Stimulated activated naive CD8-positive, alpha-beta T cell treated with anti-CD3 and anti-CD28 coated beads, Interleukin-15, Interleukin-2, amounts not matched to agents 100 ng/mL and 50 ng/mL, for 24 hours (primary cell): ENCODE results near the gene UNKL.
A peak's percentile ranks its signal among the peaks of the same experiment; 100 is the strongest.

Source experiments
- H3K27ac Mint-ChIP-seq: one replicate; pipeline ENCODE4 v1.8.0; 2021; ENCODE audit warnings: mild to moderate bottlenecking, mixed read lengths
- H3K27me3 Mint-ChIP-seq: one replicate; pipeline ENCODE4 v1.8.0; 2021; ENCODE audit warnings: mixed read lengths
- H3K36me3 Mint-ChIP-seq: one replicate; pipeline ENCODE4 v1.8.0; 2021; ENCODE audit warnings: low read depth, mixed read lengths
- H3K4me1 Mint-ChIP-seq: one replicate; pipeline ENCODE4 v1.8.0; 2021; ENCODE audit warnings: low read depth, mixed read lengths
- H3K4me3 Mint-ChIP-seq: one replicate; pipeline ENCODE4 v1.8.0; 2021; ENCODE audit warnings: mild to moderate bottlenecking, mixed read lengths
- H3K9me3 Mint-ChIP-seq: one replicate; pipeline ENCODE4 v1.8.0; 2021; ENCODE audit warnings: mixed read lengths

Gene UNKL

DNA sequence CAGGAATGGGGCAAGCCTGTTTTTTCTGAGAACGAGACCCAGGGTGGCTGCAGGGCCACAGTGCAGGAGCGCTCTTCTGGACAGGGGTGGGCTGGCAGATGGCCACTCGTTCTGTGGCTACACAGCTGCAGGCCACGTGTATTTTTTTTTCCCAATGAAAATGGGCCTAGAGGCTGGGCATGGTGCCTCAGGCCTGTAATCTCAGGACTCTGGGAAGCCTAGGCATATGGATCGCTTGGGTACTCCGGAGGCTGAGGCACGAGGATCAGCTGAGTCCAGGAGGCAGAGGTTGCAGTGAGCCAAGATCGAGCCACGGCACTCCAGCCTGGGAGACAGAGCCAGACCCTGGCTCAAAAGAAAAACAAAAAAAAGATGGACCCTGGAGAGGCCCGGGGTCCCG lies 6.8 kb downstream of the UNKL start:
- H3K27me3 Mint-ChIP-seq = no peaks in the 10 kb centered on the region
- peaks cover 8% of the 10 kb centered on the region for H3K36me3 Mint-ChIP-seq

DNA sequence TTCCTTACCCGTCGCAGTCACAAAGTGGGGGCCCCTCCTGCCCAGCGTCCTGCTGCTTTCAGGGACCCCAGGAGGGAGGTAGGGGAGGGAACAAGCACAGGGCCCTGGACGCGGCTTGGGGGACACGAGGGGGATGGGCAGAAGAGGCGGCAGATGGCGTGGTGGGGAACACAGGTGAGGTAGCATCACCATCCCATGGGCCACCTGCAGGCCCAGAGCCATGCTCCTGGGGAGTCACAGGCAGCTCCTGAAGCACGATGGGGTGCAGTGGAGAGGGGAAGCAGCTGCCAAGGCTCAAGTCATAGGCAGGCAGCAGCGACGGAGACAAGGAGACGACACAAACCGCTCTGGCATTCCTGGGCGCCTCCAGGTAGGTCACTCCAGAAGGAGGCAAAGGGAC lies 10.8 kb downstream of the UNKL start:
- no peak overlapping the region for H3K4me3 Mint-ChIP-seq
- peaks cover 5% of the 10 kb centered on the region for H3K4me1 Mint-ChIP-seq
- no peak overlapping the region for H3K27ac Mint-ChIP-seq
- H3K9me3 Mint-ChIP-seq = no peaks in the 10 kb centered on the region
- H3K27me3 Mint-ChIP-seq = no peaks in the 10 kb centered on the region
- H3K36me3 Mint-ChIP-seq = peaks cover 11% of the 10 kb centered on the region

More for the DNA sequence above, 6.8 kb downstream of the UNKL start:
- no peaks in the 10 kb centered on the region for H3K9me3 Mint-ChIP-seq
- peak overlapping the region; percentile 60 for H3K4me3 Mint-ChIP-seq
- peak overlapping the region; percentile 67 for H3K27ac Mint-ChIP-seq
- H3K4me1 Mint-ChIP-seq = peaks cover 13% of the 10 kb centered on the region

DNA sequence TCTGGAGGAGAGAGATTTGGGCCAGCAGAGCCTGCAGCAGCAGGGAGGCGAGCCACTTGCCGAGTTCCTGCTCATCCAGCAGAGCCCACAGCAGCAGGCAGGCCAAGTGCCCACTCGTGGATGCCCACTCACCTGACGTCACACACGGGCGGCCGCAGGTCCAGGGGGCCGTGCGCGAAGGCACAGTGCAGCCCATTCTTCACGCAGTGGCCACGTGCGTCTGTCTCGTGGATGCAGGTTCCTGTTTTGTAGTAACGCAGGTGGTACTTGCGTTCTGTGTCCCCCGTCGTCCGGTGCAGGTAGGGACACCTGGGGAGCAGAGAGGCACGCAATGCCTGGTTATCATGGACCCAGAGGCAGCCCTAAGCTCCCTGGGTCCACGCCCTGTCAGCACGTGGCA lies 11.5 kb downstream of the UNKL start:
- H3K27ac Mint-ChIP-seq = no peak overlapping the region
- H3K27me3 Mint-ChIP-seq = no peaks in the 10 kb centered on the region
- no peaks in the 10 kb centered on the region for H3K9me3 Mint-ChIP-seq
- H3K4me1 Mint-ChIP-seq = peaks cover 5% of the 10 kb centered on the region
- H3K4me3 Mint-ChIP-seq = no peak overlapping the region
- H3K36me3 Mint-ChIP-seq = peaks cover 11% of the 10 kb centered on the region

DNA sequence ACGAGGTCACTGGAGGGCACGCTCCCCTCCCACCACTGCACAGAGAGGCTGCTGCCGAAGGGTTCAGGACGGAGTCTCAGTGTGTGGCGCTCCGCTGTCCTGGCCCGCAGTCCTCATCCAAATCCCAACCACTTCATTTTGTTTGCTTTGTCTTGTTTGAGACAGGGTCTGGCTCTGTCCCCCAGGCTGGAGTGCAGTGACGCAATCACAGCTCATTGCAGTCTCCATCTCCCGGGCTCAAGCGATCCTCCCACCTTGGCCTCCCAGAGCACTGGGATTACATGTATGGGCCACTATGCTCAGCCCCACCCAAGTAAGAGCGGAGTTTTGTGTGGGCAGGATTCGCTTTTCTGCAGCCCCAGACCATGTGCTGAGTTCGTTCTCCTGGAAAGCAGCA lies 12.7 kb downstream of the UNKL start:
- no peaks in the 10 kb centered on the region for H3K9me3 Mint-ChIP-seq
- no peak overlapping the region for H3K27ac Mint-ChIP-seq
- H3K4me3 Mint-ChIP-seq = no peak overlapping the region
- peaks cover 11% of the 10 kb centered on the region for H3K36me3 Mint-ChIP-seq
- H3K27me3 Mint-ChIP-seq = no peaks in the 10 kb centered on the region
- H3K4me1 Mint-ChIP-seq = peaks cover under 1% of the 10 kb centered on the region

DNA sequence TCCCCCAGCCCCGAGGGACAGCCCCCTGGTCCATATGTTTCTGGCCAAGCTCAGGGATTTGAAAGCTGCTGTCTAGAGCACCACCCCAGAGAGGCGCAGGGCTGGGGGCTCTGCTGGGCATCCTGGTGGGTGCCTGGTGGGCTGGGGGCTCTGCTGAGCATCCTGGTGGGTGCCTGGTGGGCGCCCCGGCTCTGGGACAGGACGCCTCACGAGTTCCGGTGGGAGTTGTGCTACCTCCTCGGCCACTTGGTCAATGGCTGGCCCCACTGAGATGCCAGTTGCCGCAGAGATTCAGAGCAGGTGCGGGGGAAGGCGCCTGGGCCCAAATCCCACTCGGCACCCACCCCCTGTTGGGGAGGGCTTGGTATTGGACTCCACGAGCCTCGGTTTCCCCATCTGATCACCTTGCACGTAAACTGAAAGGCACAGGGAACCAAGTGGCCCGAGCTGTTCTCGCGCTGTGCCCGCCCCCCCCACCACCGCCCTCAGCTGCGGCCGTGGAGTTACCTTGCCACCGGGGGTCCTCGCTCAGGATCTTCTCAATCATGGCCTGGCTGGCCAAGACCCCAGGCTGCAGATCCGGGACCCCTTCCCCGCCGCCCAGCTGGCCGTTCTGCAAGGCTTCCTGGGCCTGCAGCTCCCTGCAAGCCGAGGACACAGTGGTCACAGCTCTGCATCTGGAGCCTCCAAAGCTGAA lies 13.3 kb downstream of the UNKL start:
- Mint-ChIP-seq H3K27ac (no peak overlapping the region), H3K9me3 (no peaks in the 10 kb centered on the region), H3K27me3 (no peaks in the 10 kb centered on the region), H3K36me3 (peaks cover 11% of the 10 kb centered on the region), H3K4me3 (no peak overlapping the region), H3K4me1 (no peaks in the 10 kb centered on the region)

DNA sequence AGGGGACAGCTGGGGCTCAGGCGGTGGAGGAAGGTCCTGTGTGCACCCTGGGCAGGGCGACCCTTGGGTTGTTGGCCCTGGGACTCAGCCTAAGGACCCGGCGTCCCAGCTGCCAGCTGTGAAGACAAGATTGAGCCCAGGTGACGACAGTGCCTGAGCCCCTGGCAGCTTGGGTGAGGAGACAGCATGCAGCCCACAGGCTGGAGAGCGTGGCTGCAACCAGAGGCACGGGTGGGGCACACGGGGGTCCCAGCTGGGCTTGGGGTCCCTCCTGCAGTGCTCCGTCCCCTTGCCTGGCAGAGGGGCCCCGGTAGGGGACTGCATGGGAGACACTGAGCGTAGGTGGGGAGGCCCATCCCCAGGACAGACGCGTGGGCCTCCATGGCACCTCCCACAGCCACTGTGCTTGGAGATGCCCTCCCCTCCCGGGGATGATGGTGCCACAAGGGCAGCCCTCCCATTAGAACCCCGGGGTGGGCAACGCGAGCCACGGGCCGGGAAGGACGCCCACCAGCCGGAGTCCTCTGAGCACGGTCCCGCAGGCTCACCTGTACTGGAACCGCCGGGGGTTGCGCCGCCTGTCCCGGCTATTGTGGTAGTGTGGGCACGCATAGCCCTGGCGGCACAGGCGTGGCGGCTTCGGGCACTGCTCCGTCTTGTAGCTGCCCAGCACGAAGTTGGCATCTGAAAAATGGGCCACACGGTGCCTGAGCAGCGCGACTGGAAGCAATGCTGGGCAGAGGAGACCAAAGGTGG lies 15.5 kb downstream of the UNKL start:
- H3K4me1 Mint-ChIP-seq = no peaks in the 10 kb centered on the region
- no peak overlapping the region for H3K27ac Mint-ChIP-seq
- no peaks in the 10 kb centered on the region for H3K27me3 Mint-ChIP-seq
- H3K4me3 Mint-ChIP-seq = no peak overlapping the region
- no peaks in the 10 kb centered on the region for H3K9me3 Mint-ChIP-seq
- H3K36me3 Mint-ChIP-seq = peaks cover 11% of the 10 kb centered on the region

DNA sequence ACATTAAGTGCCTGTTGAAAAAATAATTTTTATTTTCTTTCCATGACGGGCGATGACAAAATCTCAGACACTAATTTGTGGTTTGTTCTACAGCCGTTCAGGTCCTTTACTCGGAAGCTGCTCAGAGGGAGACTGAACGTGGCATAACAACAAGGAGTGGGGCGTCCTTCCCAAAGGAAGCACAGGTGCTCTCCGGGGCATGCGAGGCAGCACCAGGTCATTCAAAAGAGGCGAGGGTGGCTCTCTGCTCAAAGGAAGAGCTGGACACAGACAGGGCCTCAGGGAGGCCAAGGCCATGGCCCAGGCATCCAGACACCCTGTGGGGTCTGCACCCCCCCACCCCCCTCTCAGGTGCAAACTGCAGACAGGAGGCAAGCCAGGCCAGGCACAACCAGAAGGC lies 16.2 kb downstream of the UNKL start:
- no peak overlapping the region for H3K4me3 Mint-ChIP-seq
- H3K27ac Mint-ChIP-seq = no peak overlapping the region
- no peaks in the 10 kb centered on the region for H3K4me1 Mint-ChIP-seq
- no peaks in the 10 kb centered on the region for H3K27me3 Mint-ChIP-seq
- H3K9me3 Mint-ChIP-seq = no peaks in the 10 kb centered on the region
- peaks cover 7% of the 10 kb centered on the region for H3K36me3 Mint-ChIP-seq

DNA sequence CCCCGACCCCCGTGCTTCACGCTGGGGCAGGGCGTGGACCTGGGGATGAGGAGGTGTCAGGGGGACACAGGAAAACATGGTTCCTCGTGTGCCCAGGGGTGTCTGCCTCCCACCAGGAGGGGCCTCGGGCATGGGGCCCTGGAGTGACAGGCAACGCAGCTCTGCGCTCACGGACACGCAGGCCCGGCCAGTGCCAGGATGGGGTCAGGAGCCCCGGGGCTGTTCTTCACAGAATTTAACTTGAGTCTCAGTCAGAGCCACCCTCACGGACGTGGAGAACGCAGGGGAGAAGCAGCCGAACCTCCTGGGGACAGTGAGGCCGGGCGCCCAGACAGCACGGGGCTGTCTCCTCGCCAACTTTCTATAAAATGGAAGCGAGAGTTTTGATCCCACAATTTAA lies 16.7 kb downstream of the UNKL start:
- Mint-ChIP-seq H3K27ac (no peak overlapping the region), H3K9me3 (no peaks in the 10 kb centered on the region), H3K4me3 (no peak overlapping the region), H3K36me3 (peaks cover 7% of the 10 kb centered on the region), H3K27me3 (no peaks in the 10 kb centered on the region), H3K4me1 (no peaks in the 10 kb centered on the region)

DNA sequence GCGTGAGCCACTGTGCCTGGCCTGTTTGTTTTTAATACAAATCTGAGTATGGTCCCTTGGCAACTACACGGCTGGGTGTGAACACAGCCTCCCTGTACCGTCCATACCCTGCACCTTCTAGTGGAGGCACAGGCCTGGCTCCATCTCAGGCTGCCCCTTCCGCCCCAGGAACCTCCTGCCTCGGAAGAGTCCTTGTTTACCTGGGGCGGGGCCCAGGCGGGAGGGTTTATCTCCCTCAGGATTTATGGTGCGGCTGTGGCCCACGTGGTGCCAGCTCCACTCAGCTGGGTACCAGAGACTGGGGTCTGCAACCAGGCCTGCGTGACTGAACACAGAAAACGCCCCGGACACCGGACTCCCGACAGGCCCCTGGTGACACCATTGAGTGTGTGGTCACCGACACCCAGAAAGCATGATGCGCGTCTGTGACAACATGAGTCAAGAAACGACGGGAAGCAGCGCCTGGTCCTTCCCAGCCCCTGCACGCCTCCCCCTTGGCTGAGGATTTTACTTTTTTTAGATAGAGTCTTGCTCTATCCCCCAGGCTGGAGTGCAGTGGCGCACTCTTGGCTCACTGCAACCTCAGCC lies 19.0 kb downstream of the UNKL start:
- no peaks in the 10 kb centered on the region for H3K36me3 Mint-ChIP-seq
- no peaks in the 10 kb centered on the region for H3K9me3 Mint-ChIP-seq
- H3K27me3 Mint-ChIP-seq = no peaks in the 10 kb centered on the region
- H3K4me3 Mint-ChIP-seq = no peak overlapping the region
- H3K4me1 Mint-ChIP-seq = no peaks in the 10 kb centered on the region
- no peak overlapping the region for H3K27ac Mint-ChIP-seq

DNA sequence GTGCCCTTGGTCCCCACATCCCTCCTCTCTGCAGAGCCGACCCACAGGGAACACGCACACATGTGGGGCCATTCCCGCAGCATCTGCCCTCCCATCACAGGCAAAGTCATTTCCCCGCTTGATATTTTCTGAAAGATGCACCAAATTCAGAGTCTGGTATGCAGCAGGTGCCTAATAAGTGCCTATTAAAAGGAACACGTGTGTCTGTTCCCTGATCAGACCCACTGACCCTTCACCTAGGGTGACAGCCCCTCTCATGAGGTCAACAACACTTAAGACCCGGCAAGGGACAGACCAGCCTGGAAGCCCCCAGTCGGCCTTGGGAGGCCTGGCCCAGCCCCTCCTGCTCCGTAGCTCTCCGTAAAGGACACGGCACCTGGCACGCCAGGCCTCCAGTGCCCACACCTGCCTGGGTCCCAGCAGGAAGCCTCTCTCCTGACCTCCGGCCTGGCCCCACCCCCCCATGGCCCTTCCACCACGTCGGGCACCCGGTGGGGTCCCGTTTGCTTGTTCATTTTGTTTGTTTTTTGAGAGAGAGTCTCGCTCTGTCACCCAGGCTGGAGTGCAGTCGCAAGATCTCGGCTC lies 20.0 kb downstream of the UNKL start:
- Mint-ChIP-seq H3K4me3 (no peak overlapping the region), H3K9me3 (no peaks in the 10 kb centered on the region), H3K4me1 (no peaks in the 10 kb centered on the region), H3K27ac (no peak overlapping the region), H3K36me3 (peaks cover 5% of the 10 kb centered on the region), H3K27me3 (no peaks in the 10 kb centered on the region)

DNA sequence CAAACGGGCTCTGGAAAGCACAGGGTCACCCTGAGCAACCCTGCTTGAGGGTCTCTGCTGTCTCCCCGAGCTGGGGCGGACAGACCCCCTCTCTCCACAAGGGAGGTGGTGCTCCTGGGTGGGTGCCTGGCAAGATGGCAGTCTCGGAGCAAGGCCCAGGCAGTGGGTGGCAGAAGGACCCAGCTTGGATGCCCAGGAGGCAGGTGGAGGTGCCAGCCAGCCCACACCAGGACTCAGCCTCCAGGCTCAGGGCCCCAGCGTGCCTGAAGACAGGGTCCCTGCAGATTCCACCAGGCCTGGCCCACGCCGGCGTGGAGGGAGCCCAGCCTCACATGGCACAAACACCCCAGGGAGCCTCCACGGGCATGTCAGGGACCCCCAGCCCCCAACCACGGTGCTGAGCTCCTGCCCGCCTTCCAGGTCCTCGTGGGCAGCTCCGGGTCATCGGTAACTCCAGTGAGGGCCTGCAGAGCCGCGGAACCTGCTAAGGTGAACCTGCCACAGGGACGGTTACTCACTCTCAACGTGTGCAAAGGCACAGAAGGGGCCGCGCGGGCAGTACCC lies 20.8 kb downstream of the UNKL start:
- Mint-ChIP-seq H3K36me3 (peaks cover 5% of the 10 kb centered on the region), H3K4me1 (no peaks in the 10 kb centered on the region), H3K9me3 (no peaks in the 10 kb centered on the region), H3K4me3 (no peak overlapping the region), H3K27me3 (no peaks in the 10 kb centered on the region), H3K27ac (no peak overlapping the region)

DNA sequence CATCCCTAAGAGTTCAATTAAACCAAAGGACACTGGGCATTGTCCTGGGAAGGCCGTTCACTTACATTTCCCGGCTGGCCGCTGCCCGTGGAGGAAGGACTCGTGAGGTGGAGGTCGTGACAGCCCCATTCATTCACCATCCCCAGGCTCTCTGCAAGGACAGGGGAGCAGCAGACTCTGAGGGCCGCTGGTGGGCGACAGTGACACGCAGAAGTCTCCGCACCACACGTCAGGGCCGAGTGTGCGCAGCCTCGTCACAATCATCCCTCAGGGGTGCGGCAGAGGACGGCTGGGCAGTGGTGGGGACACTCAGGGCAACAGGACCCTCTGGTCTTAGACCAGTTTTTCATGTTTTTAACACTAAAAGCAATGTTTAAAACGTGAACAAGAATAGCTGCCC lies 21.7 kb downstream of the UNKL start:
- H3K27ac Mint-ChIP-seq = no peak overlapping the region
- H3K9me3 Mint-ChIP-seq = no peaks in the 10 kb centered on the region

DNA sequence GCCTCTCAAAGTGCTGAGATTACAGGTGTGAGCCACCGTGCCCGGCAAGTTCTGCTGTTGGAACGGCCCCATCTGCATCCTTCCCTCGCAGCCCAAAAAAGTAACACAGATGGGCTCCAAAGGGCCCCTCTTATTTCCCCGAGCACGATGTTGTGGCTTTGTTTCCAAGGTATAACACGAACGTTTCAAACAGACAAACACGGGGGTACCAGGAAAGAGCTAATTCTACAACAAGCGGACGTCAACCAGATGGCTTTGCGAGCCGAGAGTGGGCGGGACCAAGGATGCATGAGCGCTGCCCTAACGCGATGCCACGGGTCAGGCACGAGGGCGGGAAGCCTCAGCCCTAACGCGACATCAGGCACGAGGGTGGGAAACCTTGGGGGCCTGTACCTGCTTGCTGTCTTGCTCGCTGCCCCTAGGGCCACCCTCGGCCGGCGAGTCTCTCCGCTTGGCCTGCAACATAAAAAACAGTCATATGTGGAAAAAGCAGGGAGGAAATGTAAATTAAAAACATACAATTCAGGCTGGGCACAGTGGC lies 24.2 kb downstream of the UNKL start:
- Mint-ChIP-seq H3K9me3 (no peaks in the 10 kb centered on the region), H3K4me3 (no peak overlapping the region), H3K27me3 (no peaks in the 10 kb centered on the region), H3K27ac (no peak overlapping the region), H3K4me1 (no peaks in the 10 kb centered on the region), H3K36me3 (peaks cover 5% of the 10 kb centered on the region)

More for the DNA sequence above, 21.7 kb downstream of the UNKL start:
- Mint-ChIP-seq H3K4me1 (no peaks in the 10 kb centered on the region), H3K4me3 (no peak overlapping the region), H3K36me3 (peaks cover 5% of the 10 kb centered on the region), H3K27me3 (no peaks in the 10 kb centered on the region)

DNA sequence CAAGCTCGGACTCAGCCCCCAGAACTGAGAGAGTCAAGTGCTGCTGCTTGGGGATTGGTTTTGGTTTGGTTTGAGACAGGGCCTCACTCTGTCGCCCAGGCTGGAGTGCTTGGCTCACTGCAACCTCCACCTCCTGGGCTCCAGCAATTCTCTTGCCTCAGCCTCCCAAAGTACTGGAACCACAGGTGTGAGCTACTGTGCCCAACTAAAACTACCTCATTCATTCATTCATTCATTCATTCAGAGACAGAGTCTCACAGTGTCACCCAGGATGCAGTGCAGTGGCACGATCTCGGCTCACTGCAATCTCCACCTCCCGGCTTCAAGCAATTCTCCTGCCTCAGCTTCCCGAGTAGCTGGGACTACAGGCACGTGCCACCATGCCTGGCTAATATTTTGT lies 24.7 kb downstream of the UNKL start:
- Mint-ChIP-seq H3K9me3 (no peaks in the 10 kb centered on the region), H3K27ac (no peak overlapping the region), H3K4me3 (no peak overlapping the region), H3K36me3 (peaks cover 5% of the 10 kb centered on the region), H3K4me1 (no peaks in the 10 kb centered on the region), H3K27me3 (no peaks in the 10 kb centered on the region)

DNA sequence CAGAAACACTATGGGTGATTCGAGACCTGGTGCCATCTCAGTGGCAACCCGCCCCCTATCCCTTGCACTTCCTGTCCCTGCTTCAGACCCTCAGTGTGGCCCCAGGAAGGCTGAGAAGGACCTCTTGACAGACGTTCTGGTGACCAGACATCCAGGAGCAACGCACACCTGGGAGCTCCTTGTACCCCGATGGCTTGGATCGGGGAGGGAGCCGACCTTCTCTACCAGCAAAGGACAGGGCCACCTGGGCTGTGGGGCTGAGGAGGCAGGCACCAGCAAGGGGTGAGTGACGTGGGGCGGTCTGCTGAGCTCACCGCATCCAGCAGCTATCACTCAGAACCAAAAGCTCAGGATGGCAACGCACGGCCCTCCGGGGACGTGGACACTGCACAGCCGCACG lies 27.2 kb downstream of the UNKL start:
- H3K27me3 Mint-ChIP-seq = no peaks in the 10 kb centered on the region

More for the DNA sequence above, 27.2 kb downstream of the UNKL start:
- Mint-ChIP-seq H3K9me3 (no peaks in the 10 kb centered on the region), H3K4me3 (no peak overlapping the region), H3K4me1 (no peaks in the 10 kb centered on the region), H3K36me3 (peaks cover 5% of the 10 kb centered on the region), H3K27ac (no peak overlapping the region)
